ENCODE measurements around the gene SYNJ2. TPM values are rescaled to one million over a fixed set of nuclear protein-coding genes. Genes with fewer than 3 reads are reported as not detected.

The SYNJ2 gene
- total RNA-seq, 1 experiment from 2014 or later: 24.5 TPM

GRCh38 chr6:158109748-158110147 is 128.1 kb downstream of the SYNJ2 start:
- Histone ChIP-seq H2BK5ac (ENCODE audit: insufficient read length, low read length) (no peak overlapping the region), H3K27ac (ENCODE audit: insufficient read length, low read depth, low read length) (no peak overlapping the region)
- WGBS (ENCODE audit: extremely low coverage, insufficient read length, low lambda C conversion rate): no CpG with 5 or more reads among the region's 2 CpGs

More at GRCh38 chr6:158109748-158110147, 128.1 kb downstream of the SYNJ2 start:
- no peaks in the 10 kb centered on the region for H3K79me2 ChIP-seq (ENCODE audit: insufficient read depth, low read length)
- H2AK5ac ChIP-seq (ENCODE audit: insufficient read length, low read length): no peak overlapping the region
- no peak overlapping the region for H2BK20ac ChIP-seq (ENCODE audit: low read depth, low read length, poor library complexity, severe bottlenecking)
- H3K36me3 Mint-ChIP-seq (ENCODE audit: insufficient read depth in 1 of 3, low read depth in 3 of 3): peaks cover 4 to 19% (median 13%) of the 10 kb centered on the region in 3 experiments; a peak in 5 of 7 replicates
- H2BK15ac ChIP-seq (ENCODE audit: low read depth, low read length): no peak overlapping the region
- no peak overlapping the region for H4K8ac ChIP-seq (replicated peaks; ENCODE audit: insufficient read length, low read depth, low read length)
- H3K14ac ChIP-seq (ENCODE audit: insufficient read depth, low read length): no peak overlapping the region
- no peaks in the 10 kb centered on the region for H3K79me1 ChIP-seq (ENCODE audit: insufficient read depth, low read depth, low read length, poor library complexity, severe bottlenecking)
- H4K5ac ChIP-seq (ENCODE audit: insufficient read length, low read depth, low read length): no peak overlapping the region
- DNase-seq: no peak
- H3K4me1 ChIP-seq (ENCODE audit: insufficient read depth, low read length): no peaks in the 10 kb centered on the region
- no peak overlapping the region for H3K18ac ChIP-seq (ENCODE audit: insufficient read length, low read depth, low read length)
- H2BK120ac ChIP-seq (ENCODE audit: low read depth, low read length, poor library complexity, severe bottlenecking): no peak overlapping the region
- H4K91ac ChIP-seq (ENCODE audit: insufficient read length, low read depth, low read length): no peak overlapping the region
- no peaks in the 10 kb centered on the region for H3K4me1 Mint-ChIP-seq
- no peak overlapping the region for H3K4me3 Mint-ChIP-seq
- H2AFZ ChIP-seq (ENCODE audit: low read length): no peak overlapping the region
- H3K4me2 ChIP-seq (ENCODE audit: insufficient read depth, insufficient read length, low read length): no peak overlapping the region
- no peaks in the 10 kb centered on the region for H3K27me3 Mint-ChIP-seq (ENCODE audit: low read depth)
- H3K9ac ChIP-seq (ENCODE audit: extremely low read depth, insufficient read length, low read length): no peak overlapping the region
- no peaks in the 10 kb centered on the region for H3K23me2 ChIP-seq (ENCODE audit: insufficient read length, low read depth, low read length, poor library complexity, severe bottlenecking)
- H3K9me3 Mint-ChIP-seq: no peaks in the 10 kb centered on the region
- no peak overlapping the region for H3T11ph ChIP-seq (ENCODE audit: low read length)
- no peak for TF ChIP-seq CTCF (conservative IDR thresholded peaks at IDR 0.05)
- no peak overlapping the region for H3K23ac ChIP-seq (ENCODE audit: insufficient read length, low read depth, low read length)
- H2BK12ac ChIP-seq (ENCODE audit: insufficient read length, low read depth, low read length): no peak overlapping the region
- no peaks in the 10 kb centered on the region for H3K9me3 ChIP-seq (ENCODE audit: control insufficient read depth, low read depth, low read length)
- no peaks in the 10 kb centered on the region for H4K20me1 ChIP-seq (ENCODE audit: control insufficient read depth, insufficient read depth, insufficient read length)
- H3K56ac ChIP-seq (ENCODE audit: insufficient read length, low read depth, low read length): no peak overlapping the region
- H3K27ac Mint-ChIP-seq: no peak overlapping the region
- H3K4ac ChIP-seq (ENCODE audit: low read depth, low read length): no peak overlapping the region
- H3K27me3 ChIP-seq (ENCODE audit: insufficient read depth, low read length): no peaks in the 10 kb centered on the region; the same call in 1 of the 2 replicates
